Measurements from ENCODE around the gene MSL3.

The MSL3 gene

DNA sequence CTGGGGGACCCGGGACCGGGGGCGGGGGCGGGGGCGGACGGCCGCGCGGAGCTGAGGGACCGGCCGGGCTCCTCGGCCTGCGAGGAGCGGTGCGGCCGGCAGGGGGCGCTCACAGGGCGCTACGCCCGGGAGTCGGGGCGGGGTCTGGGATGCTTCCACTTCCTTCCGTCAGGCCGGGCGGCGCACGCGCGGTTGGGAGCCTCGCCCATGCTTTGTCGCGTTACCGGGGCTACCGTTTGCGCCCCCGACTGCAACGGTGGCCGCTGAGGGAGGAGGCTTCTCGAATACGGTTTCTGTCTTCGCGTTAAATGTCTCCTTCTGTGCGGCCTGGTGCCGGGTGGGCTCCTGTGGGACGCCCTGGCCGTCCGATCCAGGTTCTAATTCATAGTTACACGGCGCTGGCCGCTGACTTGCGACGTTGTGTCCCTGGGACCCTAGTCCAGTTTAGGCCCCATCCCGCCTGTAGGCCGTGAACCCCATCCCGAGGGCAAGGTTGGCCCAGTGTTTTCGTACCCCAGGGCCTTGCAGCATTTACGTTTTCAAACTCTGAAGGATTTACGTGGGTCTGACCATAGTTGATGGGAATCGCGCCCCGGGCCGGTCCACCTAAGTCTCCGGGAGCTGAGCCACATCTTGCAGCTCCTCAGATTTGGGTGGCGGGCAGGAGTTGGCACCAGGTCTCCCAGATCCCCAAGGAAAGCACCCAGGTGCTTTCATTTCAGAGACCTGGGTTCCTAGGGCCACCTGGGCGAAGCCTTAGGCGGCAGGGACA, 549 bp downstream of the MSL3 start:
- POLR2A ChIA-PET: no interaction called here
- DNase-seq (ENCODE audit: extremely low spot score): peak; percentile 82
- TF ChIP-seq, protein P1, sequence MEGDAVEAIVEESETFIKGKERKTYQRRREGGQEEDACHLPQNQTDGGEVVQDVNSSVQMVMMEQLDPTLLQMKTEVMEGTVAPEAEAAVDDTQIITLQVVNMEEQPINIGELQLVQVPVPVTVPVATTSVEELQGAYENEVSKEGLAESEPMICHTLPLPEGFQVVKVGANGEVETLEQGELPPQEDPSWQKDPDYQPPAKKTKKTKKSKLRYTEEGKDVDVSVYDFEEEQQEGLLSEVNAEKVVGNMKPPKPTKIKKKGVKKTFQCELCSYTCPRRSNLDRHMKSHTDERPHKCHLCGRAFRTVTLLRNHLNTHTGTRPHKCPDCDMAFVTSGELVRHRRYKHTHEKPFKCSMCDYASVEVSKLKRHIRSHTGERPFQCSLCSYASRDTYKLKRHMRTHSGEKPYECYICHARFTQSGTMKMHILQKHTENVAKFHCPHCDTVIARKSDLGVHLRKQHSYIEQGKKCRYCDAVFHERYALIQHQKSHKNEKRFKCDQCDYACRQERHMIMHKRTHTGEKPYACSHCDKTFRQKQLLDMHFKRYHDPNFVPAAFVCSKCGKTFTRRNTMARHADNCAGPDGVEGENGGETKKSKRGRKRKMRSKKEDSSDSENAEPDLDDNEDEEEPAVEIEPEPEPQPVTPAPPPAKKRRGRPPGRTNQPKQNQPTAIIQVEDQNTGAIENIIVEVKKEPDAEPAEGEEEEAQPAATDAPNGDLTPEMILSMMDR (IDR thresholded peaks at IDR 0.05; ENCODE audit: control extremely low read depth, extremely low read depth, low read depth, missing control alignments): peak; percentile 58
- CTCF ChIA-PET: interaction anchor here (0.6 to 4.2 kb wide), 13 partner anchors 9 to 227 kb away, joined by 3 to 12 read pairs (median 5); no protein-coding TSS in a partner anchor

DNA sequence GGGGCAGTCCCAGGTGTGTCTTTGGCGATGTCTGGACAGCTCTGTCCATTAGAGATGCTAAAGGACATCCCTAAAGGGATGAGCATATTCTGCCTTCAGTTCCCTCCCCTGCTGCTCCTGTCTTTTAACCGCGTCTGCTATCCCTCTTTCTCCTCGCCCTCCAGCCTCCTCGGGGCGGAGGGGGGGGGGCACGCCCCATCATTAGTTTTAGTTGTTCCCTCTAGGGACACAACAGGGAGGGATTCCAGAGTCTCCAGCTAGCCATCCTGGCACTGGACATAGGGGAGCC, 1.1 kb downstream of the MSL3 start:
- CTCF ChIA-PET: interaction anchor here (1.0 to 2.2 kb wide), 8 partner anchors 9 to 227 kb away, joined by 3 to 9 read pairs (median 6); no protein-coding TSS in a partner anchor
- POLR2A ChIA-PET: interaction anchor here (0.7 kb wide), 1 partner anchor 219 kb away, joined by 3 read pairs; no protein-coding TSS in a partner anchor
- TF ChIP-seq, protein P1 (IDR thresholded peaks at IDR 0.05; ENCODE audit: control extremely low read depth, extremely low read depth, low read depth, missing control alignments): no peak
- no peak for DNase-seq (ENCODE audit: extremely low spot score)

DNA sequence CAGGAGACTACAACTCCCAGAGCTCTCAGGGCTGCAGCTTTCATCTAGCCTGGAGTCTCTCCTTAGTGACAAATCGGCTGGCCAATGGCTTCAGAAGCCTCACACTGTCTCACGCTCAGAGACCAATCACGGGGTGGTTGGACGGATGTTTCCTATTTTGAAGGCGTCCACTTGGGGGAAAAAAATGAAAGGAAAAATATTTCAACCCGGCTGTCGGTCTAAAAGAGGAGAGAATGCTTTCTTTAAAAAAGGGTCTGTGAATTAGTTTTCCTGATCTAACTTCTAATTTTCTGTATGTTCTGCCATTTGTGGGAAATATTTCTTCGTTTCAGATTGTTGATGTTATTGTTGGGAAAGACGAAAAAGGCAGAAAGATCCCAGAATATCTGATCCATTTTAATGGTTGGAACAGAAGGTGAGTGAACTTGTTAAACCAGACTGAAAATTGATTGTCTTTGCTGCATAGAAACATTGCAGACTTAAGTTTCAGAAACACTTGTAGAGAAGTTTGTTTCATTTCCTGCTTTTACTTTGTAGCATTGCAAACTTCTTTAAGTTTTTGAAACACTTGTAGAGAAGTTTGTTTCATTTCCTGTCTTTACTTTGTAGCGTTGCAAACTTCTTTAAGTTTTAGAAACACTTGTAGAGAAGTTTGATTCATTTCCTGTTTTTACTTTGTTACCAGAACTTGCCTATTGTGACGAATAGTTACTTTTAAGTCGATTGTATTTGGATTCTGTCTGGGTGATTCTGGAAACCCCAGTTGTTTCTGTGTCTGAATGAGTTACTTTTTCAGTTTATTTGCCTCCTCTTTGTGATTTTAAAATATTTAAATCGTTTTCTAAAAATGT, 1.6 kb downstream of the MSL3 start:
- TF ChIP-seq, protein P1 (IDR thresholded peaks at IDR 0.05; ENCODE audit: control extremely low read depth, extremely low read depth, low read depth, missing control alignments): no peak
- CTCF ChIA-PET: interaction anchor here (1.0 to 2.2 kb wide), 7 partner anchors 8 to 228 kb away, joined by 3 to 9 read pairs (median 6); no protein-coding TSS in a partner anchor
- POLR2A ChIA-PET: interaction anchor here (0.7 kb wide), 1 partner anchor 219 kb away, joined by 3 read pairs; no protein-coding TSS in a partner anchor
- DNase-seq (ENCODE audit: extremely low spot score): peak; percentile 61

DNA sequence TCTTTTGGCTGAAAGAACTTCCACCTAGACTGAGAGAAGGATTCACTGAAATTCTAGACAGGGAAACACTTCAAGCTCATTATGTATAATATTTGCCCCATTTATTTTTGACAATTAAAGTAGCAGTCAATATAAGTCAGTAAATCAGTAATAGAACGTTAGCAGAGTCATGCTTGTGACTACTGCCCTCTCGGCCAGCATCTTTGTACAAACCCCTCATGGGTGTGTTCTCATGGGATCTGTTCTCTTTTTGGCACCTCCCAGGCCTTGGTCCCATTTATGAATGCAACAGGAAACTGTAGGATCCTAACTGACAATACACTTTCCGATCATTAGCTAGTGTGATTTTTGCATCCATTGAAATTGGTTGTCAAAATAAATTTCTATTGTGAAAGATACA, 2.9 kb downstream of the MSL3 start:
- no peak for DNase-seq (ENCODE audit: extremely low spot score)
- POLR2A ChIA-PET: no interaction called here
- CTCF ChIA-PET: interaction anchor here (1.7 to 1.9 kb wide), 2 partner anchors 10 to 229 kb away, joined by 4 read pairs; no protein-coding TSS in a partner anchor
- TF ChIP-seq, protein P1 (IDR thresholded peaks at IDR 0.05; ENCODE audit: control extremely low read depth, extremely low read depth, low read depth, missing control alignments): no peak

DNA sequence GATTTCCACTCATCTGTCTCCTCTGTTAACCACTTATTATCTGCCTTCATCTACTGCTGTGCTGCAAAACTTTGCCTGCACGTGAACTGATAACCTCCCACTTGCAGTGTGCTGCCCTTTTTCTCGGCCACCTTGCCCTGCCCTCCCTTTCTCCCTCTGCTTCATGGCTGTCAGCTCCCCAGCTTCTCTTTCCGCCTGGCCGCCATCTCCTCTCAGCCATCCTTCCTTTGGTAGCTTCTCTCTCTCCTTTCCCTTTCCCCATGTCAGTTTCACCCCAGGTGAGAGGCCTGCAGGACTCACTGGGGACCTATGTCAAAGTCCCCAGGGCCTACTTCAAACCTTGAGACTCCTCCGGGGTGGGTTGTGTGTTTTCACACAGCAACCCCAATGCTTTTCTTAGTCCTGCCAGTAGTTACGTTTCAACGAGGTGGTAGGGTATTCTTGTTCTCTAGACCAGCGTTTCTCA, 6.6 kb downstream of the MSL3 start:
- POLR2A ChIA-PET: no interaction called here
- TF ChIP-seq, protein P1 (IDR thresholded peaks at IDR 0.05; ENCODE audit: control extremely low read depth, extremely low read depth, low read depth, missing control alignments): no peak
- no peak for DNase-seq (ENCODE audit: extremely low spot score)
- CTCF ChIA-PET: interaction anchor here (2.0 kb wide), 1 partner anchor 23 kb away, joined by 8 read pairs; no protein-coding TSS in a partner anchor

DNA sequence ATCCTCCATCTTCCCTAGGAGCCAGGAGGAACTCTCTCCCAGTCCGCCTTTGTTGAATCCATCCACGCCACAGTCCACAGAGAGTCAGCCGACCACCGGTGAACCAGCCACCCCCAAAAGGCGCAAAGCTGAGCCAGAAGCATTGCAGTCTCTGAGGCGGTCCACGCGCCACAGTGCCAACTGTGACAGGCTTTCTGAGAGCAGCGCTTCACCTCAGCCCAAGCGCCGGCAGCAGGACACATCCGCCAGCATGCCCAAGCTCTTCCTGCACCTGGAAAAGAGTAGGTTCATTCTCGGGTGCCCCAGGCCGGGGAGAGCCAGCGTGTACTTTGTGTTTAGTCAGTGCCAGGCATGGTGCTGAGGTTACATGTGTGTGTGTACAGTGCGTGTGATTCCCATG, 7.4 kb downstream of the MSL3 start:
- TF ChIP-seq, protein P1 (IDR thresholded peaks at IDR 0.05; ENCODE audit: control extremely low read depth, extremely low read depth, low read depth, missing control alignments): no peak
- ChIA-PET CTCF (interaction anchor here (0.5 kb wide), 1 partner anchor 1006 kb away, joined by 3 read pairs; no protein-coding TSS in a partner anchor), POLR2A (interaction anchor here (0.6 kb wide), 1 partner anchor 584 kb away, joined by 5 read pairs; no protein-coding TSS in a partner anchor)
- DNase-seq (ENCODE audit: extremely low spot score): no peak
